IPS-18a (cell line): ENCODE data around the gene FRMD7.
"Not testable (repeated sequence)": the region's sequence is repeated elsewhere in the genome, so short reads cannot be mapped to it uniquely, and the experiment has no call there.

Source experiments
- H3K27ac ChIP-seq: one replicate; pipeline ENCODE4 v1.5.1; 2013; ENCODE audit warnings: low read length
- H3K27me3 ChIP-seq: one replicate; pipeline ENCODE4 v1.6.1; 2013; ENCODE audit warnings: mild to moderate bottlenecking, low read length; ENCODE audit not compliant: control insufficient read depth, insufficient read depth
- H3K36me3 ChIP-seq: one replicate; pipeline ENCODE4 v1.6.1; 2013; ENCODE audit warnings: low read depth, low read length; ENCODE audit not compliant: control insufficient read depth
- H3K4me1 ChIP-seq: one replicate; pipeline ENCODE4 v1.6.1; 2013; ENCODE audit warnings: low read depth, low read length; ENCODE audit not compliant: control insufficient read depth
- H3K4me3 ChIP-seq: one replicate; pipeline ENCODE4 v1.5.1; 2013; ENCODE audit warnings: low read length
- H3K9ac ChIP-seq: one replicate; pipeline ENCODE4 v1.6.1; 2013; ENCODE audit warnings: mild to moderate bottlenecking, low read length, moderate library complexity
- H3K9me3 ChIP-seq: one replicate; pipeline ENCODE4 v1.6.1; 2013; ENCODE audit warnings: low read depth, low read length; ENCODE audit not compliant: control insufficient read depth

FRMD7 gene, protein sequence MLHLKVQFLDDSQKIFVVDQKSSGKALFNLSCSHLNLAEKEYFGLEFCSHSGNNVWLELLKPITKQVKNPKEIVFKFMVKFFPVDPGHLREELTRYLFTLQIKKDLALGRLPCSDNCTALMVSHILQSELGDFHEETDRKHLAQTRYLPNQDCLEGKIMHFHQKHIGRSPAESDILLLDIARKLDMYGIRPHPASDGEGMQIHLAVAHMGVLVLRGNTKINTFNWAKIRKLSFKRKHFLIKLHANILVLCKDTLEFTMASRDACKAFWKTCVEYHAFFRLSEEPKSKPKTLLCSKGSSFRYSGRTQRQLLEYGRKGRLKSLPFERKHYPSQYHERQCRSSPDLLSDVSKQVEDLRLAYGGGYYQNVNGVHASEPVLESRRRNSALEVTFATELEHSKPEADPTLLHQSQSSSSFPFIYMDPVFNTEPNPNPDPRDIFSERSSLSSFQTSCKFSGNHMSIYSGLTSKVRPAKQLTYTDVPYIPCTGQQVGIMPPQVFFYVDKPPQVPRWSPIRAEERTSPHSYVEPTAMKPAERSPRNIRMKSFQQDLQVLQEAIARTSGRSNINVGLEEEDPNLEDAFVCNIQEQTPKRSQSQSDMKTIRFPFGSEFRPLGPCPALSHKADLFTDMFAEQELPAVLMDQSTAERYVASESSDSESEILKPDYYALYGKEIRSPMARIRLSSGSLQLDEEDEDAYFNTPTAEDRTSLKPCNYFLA

DNA sequence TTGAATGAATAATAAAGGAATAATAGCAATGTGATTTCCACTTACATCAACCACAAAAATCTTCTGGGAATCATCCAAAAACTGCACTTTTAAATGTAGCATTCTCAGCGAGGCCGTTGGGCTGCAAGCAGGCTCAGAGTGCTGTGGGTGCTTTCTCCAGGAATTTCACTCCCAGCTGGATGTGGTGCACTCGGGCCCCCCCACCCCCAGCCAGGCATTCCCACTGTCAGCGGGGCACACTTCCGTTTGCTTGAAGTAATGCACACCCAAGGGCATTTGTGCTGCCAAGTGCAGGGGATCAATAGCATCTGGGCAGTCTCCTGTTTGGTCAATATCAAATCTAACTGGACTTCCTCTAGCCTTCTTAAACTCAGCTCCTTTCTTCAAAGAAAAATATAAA lies at the start of gene FRMD7:
Gene FRMD7, minus strand, starts transcription at position 278 of the 400 bp plus-strand sequence. Its CDS starts 176 bp downstream, at position 102.
- Histone ChIP-seq H3K27me3 (no peaks in the 10 kb centered on the region), H3K27ac (no peak within 1 kb of the TSS), H3K36me3 (no peaks in the 10 kb centered on the region), H3K9me3 (peaks cover 17% of the 10 kb centered on the region), H3K4me1 (no peaks in the 10 kb centered on the region), H3K9ac (no peak within 1 kb of the TSS), H3K4me3 (no peak within 1 kb of the TSS)

DNA sequence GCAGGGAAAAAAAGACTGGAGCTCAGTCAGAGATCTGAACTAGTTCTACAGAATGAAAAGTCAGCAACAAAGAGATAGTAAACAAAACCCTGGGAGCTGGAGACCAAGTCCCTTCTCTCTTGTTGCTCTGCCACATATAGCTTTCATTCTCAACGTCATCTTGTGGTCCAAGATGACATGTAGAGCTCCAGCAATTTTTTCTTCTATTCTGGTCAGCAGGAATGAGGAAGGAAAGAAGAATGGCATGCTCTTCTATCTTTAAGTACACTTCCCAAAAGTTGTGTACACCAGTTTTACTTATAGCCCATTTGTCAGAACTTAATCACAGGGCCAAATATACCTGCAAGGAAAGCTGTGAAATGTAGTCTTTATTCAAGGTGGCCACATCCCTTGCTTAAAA lies 45.8 kb upstream of the FRMD7 start:
- H3K27me3 ChIP-seq = no peaks in the 10 kb centered on the region
- H3K4me1 ChIP-seq = peaks cover 4% of the 10 kb centered on the region
- H3K9ac ChIP-seq = no peak overlapping the region
- no peak overlapping the region for H3K27ac ChIP-seq
- no peaks in the 10 kb centered on the region for H3K36me3 ChIP-seq
- H3K9me3 ChIP-seq = peaks cover 12% of the 10 kb centered on the region
- no peak overlapping the region for H3K4me3 ChIP-seq

DNA sequence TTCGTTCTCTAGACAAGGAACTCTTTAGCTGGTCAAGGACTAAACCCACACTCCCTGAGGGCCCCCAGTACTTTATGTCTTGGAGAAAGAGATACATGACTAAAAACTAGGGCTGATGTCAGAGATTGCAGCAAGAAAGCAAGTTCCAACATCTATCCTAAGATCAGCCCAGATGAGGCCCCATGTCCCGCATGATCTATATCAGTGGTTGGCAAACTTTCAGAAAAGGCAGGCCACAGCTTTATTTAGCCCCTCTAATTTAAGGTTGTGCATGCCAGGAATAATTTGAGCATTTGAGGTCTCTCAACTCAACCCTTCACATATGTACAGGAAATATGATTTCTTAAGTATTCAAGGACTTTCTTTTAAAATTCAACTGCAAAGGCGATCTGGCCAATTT lies 44.1 kb upstream of the FRMD7 start:
- Histone ChIP-seq H3K36me3 (no peaks in the 10 kb centered on the region), H3K4me1 (peaks cover 4% of the 10 kb centered on the region), H3K4me3 (no peak overlapping the region), H3K9me3 (peaks cover 16% of the 10 kb centered on the region), H3K27me3 (no peaks in the 10 kb centered on the region), H3K27ac (no peak overlapping the region), H3K9ac (no peak overlapping the region)

DNA sequence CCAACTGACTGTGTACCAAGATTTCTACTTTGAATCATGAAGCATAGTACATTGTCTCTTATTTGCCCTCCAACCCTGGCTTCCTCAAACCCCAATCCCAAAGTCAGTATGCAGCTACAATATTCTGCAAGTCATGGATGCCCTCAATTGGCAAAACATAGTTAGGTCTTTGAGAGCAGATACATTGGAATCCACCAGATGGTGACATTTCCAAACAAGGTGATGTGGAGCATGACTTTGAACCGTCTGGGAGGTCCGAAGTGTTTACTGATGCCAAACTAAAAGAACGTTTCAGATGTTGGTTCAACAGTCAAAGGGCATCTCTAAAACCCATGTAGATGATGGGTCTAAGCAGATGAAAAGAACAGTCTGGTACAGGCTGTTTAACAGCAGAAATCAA lies 43.7 kb upstream of the FRMD7 start:
- Histone ChIP-seq H3K36me3 (no peaks in the 10 kb centered on the region), H3K27me3 (no peaks in the 10 kb centered on the region), H3K9ac (no peak overlapping the region), H3K9me3 (peaks cover 16% of the 10 kb centered on the region), H3K27ac (no peak overlapping the region), H3K4me3 (no peak overlapping the region), H3K4me1 (peaks cover 4% of the 10 kb centered on the region)

DNA sequence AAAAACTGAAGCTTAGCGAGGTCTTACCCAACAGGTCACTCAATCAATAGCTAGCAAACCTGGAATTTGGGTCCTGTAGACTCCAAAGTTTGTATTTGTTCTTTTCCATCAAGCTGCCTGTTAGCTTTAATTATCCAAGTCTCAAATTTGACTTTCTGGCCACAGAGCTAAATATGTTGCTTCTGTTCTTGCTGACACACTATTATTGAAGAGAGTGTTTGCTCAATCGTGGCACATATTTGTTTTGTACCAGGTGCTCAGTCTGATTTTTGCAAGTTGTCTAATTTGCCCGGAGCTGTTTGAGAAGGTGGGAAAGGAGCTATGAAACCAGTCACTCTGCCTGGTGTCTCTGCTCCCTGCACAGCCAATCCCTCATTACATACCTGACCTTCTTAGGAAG lies 41.7 kb upstream of the FRMD7 start:
- peaks cover 4% of the 10 kb centered on the region for H3K4me1 ChIP-seq
- H3K4me3 ChIP-seq = no peak overlapping the region
- no peaks in the 10 kb centered on the region for H3K36me3 ChIP-seq
- peaks cover 29% of the 10 kb centered on the region for H3K9me3 ChIP-seq
- H3K27me3 ChIP-seq = no peaks in the 10 kb centered on the region
- no peak overlapping the region for H3K9ac ChIP-seq
- H3K27ac ChIP-seq = no peak overlapping the region

DNA sequence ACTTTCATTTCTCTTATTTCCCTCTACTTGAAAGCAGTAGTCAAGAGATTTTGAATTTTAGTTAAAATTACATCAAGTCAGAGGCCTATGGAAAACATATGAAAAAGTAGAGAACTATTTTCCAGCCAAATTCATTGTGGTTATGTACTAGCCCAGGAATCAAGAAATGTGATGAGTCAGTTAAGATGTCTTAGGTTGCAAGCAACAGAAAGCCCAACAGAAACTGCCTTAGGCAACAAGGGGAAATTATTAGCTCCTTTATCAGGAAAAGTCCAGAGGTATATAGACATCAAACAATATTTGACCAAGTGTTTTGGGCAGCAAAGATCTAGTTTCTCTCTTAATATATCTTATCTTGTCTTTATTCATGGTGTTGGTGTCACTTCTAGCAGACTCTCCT lies 37.8 kb upstream of the FRMD7 start:
- peaks cover 43% of the 10 kb centered on the region for H3K9me3 ChIP-seq
- H3K4me3 ChIP-seq = no peak overlapping the region
- no peak overlapping the region for H3K27ac ChIP-seq

DNA sequence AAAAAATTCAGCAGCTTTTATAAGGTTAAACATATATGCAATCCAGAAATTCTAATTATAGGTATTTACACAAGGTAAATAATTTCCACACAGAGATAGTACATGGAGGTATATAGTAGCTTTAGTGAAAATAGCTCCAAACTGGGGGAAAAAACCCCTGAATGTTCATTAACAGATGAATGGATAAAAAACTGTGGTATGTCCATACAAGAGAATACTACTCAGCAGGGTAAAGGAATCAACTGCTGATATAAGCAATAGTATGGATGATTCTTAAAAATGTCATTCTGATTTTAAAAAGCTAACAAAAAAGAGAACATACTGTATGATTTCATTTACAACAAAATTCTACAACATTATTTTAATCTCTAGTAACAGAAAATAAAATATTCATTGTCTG lies 37.2 kb upstream of the FRMD7 start:
- Histone ChIP-seq H3K27me3 (no peaks in the 10 kb centered on the region), H3K4me1 (no peaks in the 10 kb centered on the region), H3K27ac (no peak overlapping the region), H3K4me3 (no peak overlapping the region), H3K9me3 (peaks cover 40% of the 10 kb centered on the region), H3K9ac (no peak overlapping the region), H3K36me3 (no peaks in the 10 kb centered on the region)

More for the DNA sequence above, 37.8 kb upstream of the FRMD7 start:
- H3K9ac ChIP-seq = no peak overlapping the region
- no peaks in the 10 kb centered on the region for H3K4me1 ChIP-seq
- no peaks in the 10 kb centered on the region for H3K36me3 ChIP-seq
- H3K27me3 ChIP-seq = no peaks in the 10 kb centered on the region

DNA sequence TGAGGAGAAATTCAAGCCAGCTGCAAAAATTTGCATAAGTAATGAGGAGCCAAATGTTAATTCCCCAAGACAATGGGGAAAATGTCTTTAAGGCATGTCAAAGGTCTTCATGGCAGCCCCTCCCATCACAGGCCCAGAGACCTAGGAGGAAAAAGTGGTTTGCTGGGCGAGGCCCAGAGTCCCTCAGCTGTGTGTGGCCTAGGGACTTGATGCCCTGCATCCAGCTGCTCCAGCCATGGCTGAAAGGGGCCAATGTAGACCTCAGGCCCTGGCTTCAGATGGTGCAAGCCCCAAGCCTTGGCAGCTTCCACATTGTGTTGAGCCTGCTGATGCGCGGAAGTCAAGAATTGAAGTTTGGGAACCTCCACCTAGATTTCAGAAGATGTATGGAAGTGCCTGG lies 35.3 kb upstream of the FRMD7 start:
- not testable (repeated sequence) for H3K9ac ChIP-seq, H3K36me3 ChIP-seq, H3K4me3 ChIP-seq, H3K27ac ChIP-seq, H3K4me1 ChIP-seq, H3K27me3 ChIP-seq
- peaks cover 40% of the 10 kb centered on the region for H3K9me3 ChIP-seq

DNA sequence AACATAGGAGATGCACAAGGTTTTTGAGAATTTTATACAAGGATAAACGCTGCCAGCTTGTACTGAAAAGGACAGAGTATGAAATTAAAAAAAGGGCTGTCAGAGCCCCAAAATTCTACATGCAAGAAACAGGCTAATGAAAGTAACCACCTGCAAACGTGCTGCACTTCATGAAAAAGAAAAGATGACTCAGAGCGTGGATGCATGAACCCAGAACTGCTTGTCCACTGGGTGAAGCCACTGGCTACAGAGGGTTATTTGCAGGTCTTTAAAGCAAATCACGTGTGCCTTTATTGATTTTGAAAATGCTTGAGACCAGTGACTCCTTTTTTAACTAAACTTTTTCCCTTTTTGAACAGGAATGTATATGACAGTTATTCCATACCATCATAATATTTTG lies 25.3 kb upstream of the FRMD7 start:
- Histone ChIP-seq H3K9ac (no peak overlapping the region), H3K27ac (no peak overlapping the region), H3K4me3 (no peak overlapping the region), H3K4me1 (no peaks in the 10 kb centered on the region), H3K27me3 (no peaks in the 10 kb centered on the region), H3K36me3 (no peaks in the 10 kb centered on the region), H3K9me3 (peaks cover 5% of the 10 kb centered on the region)

DNA sequence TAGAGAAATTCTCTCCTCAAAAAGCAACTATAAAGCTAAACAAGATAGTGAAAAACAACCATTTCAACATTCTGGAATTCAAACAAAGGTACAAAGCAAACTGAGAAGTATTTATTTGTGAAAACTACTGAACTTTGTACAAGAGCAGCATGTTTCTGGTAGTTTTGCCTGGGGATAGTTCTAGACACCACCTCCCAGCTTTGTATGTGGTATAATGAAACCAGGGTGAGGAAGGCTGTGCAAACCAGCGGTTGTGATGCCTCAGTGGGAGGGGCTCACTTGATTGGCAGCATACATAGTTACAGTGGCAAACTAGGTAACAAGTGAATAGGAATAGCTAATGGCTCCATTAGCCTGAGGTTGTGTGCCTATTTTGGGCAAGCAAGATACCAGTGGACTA lies 18.6 kb upstream of the FRMD7 start:
- no peaks in the 10 kb centered on the region for H3K4me1 ChIP-seq
- H3K27me3 ChIP-seq = no peaks in the 10 kb centered on the region
- no peaks in the 10 kb centered on the region for H3K36me3 ChIP-seq
- no peak overlapping the region for H3K27ac ChIP-seq
- H3K9me3 ChIP-seq = peaks cover 7% of the 10 kb centered on the region
- no peak overlapping the region for H3K9ac ChIP-seq
- no peak overlapping the region for H3K4me3 ChIP-seq

DNA sequence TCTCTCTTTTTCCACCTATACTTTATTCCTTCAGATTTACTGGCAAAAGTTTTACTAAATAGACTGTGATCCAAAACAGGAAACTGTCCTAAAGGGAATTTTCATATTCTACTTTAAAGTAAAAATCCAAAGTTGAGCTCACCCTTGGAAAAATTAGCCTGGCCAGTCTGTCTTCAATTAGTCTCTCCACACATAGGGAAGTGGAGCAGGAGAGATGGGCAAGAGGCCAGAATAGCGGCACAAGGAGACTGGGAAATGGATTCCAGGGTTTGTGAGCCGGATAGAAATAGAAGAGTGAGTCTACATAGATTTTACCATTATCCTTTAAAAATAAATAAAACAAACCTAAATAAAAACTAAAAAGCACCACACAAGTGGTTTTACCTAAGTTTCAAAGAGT lies 16.2 kb upstream of the FRMD7 start:
- H3K27me3 ChIP-seq = no peaks in the 10 kb centered on the region

DNA sequence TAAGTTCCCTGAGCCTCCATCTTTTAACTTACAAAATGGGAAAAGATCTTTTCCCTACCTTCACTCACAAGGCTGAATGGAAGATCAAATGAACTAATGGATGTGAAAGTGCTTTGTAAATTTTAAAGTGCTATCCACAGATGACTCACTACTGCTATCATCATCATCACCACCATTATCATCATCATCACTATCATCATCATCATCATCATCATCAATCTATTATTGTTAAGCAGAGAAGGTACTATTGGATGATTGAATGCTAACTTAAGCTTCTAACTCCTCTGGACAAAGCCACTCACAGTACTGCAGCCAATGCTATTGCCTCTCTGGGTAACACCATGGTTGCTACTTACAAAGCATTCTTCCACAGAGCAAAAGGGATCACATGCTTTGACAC lies 1.9 kb downstream of the FRMD7 start:
- Histone ChIP-seq H3K27ac (no peak overlapping the region), H3K9ac (no peak overlapping the region), H3K9me3 (peaks cover 17% of the 10 kb centered on the region), H3K36me3 (no peaks in the 10 kb centered on the region), H3K4me1 (no peaks in the 10 kb centered on the region), H3K27me3 (no peaks in the 10 kb centered on the region), H3K4me3 (no peak overlapping the region)

More for the DNA sequence above, 16.2 kb upstream of the FRMD7 start:
- H3K4me3 ChIP-seq = no peak overlapping the region
- no peak overlapping the region for H3K27ac ChIP-seq
- H3K9ac ChIP-seq = no peak overlapping the region
- H3K9me3 ChIP-seq = peaks cover 4% of the 10 kb centered on the region
- no peaks in the 10 kb centered on the region for H3K4me1 ChIP-seq
- H3K36me3 ChIP-seq = no peaks in the 10 kb centered on the region
